NCI-H2171 (cell line): Measurements from ENCODE around the gene KCNIP3.
"Not testable (repeated sequence)": the region's sequence is repeated elsewhere in the genome, so short reads cannot be mapped to it uniquely, and the experiment has no call there.

Experiments
- DNase-seq: peaks from one replicate; lab custom pipeline; 2025; lab: John Stamatoyannopoulos, UW

Gene KCNIP3

GRCh38 chr2:95348609-95349567 is 51.7 kb downstream of the KCNIP3 start:
- no peak for DNase-seq

- no peak for DNase-seq
Observed at GRCh38 chr2:95349568-95350322, 52.6 kb downstream of the KCNIP3 start.

DNA sequence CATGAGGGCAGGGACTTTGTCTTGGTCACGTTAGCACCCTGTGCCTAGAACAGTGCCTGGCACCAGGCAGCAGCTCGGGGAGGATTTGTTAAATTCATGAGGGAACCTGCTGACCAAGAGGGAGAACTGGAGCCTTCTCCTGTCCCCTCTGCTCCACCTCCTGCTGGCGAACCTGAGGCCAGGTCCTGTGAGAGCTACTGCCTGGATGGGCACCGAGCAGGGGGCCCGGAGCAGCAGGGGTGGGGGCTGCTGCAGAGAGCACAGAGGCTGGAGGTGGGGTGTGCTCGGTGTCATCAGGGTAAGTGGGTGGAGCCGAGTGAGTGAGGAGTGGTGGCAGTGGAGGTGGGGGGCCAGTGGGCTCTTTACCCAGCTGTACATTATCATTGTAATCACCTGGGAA is 53.2 kb downstream of the KCNIP3 start:
- no peak for DNase-seq

GRCh38 chr2:95350774-95351597 is 53.8 kb downstream of the KCNIP3 start:
- no peak for DNase-seq

DNA sequence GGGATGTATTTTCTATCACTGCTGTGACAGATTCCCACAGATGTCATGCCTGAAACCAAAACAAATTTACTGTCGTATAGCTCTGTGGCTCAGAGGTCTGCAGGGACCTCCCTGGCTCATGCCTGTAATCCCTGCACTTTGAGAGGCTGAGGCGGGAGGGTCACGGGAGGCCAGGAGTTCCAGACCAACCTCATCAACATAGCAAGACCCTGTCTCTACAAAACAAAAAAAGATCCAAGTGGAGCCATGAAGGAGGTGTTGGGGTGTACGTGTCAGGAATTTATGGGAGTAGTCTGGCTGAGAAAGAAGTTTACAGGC is 54.4 kb downstream of the KCNIP3 start:
- DNase-seq = no peak

DNA sequence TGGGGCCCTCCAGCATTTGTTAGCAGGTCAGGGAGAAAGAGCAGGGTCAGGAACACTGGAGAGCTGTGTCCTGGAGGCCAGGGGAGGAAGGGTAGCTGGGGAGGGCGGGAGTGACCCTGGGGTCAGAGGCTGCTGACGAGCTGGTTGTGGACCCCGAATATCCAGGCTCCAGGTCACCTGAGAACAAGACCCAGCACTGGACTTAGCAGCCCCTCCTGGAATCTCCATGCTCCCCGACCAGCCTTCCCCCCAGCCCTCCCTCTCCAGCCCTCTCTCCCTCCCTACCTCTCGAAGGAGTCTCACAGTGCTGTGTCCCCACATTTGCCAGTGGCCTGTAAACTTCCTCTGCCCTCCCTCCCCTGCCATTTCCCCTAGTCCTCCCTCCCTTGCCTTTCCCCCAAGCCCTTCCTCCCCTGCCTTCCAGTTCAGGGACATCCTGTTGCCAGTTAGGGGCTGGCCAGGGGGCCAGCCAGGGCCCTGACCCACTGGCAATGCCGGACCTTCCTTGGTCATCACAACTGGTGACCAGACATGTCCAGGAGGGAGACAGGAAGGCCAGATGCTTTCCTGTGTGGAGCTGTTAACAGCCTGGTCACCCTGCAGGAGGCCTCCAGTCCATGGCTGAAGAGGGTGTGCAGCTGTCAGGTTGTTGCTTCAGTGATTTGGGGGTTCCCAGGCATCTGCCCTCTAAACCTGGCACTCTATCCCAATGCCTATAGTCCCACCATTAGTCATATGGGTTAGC is 55.3 kb downstream of the KCNIP3 start:
- DNase-seq = no peak

GRCh38 chr2:95353055-95353575 is 56.0 kb downstream of the KCNIP3 start:
- DNase-seq = no peak

- no peak for DNase-seq
Observed at GRCh38 chr2:95353613-95354468, 56.7 kb downstream of the KCNIP3 start.

DNA sequence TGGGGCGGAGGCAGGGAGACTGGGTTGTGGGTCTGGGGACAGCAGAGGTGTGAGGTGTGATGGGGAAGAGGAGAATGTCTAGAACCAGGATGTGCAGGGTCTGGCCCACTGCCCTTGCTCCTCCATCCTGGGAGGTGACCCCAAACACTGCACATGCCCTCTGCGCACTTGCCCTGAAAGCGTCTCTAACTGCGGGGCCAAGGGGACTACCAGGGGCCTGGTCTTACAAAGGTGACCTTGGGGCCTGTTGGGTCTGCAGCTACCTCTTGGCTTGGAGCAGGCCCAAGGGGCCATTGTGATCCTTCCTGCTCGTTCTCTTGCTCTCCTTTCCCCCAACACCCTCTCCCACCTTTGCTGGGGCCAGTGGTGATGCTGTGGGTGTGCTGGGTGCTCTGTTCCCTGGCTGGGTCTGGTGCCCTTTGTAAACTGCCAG is 57.3 kb downstream of the KCNIP3 start:
- no peak for DNase-seq

DNA sequence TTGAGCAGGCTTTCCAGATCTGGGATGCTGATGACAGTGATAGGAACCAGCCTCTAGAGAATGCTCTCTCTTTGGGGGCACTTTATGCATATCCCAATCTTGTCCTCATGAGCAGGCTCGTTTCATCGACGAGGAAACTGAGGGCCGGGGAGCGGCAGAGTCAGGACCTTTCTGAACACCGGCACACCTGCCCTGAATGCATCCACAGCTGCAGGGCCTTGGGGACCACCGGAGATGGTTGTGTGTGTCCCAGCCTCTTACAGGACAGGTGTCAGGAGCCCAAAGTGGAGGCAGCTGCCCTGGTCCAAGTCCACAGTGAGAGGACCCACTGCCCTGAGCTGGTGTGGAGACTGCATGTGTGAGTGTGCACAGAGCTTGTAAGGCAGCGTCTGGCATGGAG is 57.8 kb downstream of the KCNIP3 start:
- no peak for DNase-seq

DNA sequence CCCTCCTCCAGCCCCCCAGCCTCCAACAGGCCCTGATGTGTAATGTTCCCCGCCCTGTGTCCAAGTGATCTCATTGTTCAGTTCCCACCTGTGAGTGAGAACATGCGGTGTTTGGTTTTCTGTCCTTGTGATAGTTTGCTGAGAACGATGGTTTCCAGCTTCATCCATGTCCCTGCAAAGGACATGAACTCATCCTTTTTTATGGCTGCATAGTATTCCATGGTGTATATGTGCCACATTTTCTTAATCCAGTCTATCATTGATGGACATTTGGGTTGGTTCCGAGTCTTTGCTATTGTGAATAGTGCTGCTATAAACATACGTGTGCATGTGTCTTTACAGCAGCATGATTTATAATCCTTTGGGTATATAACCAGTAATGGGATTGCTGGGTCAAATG is 58.3 kb downstream of the KCNIP3 start:
- DNase-seq = not testable (repeated sequence)

GRCh38 chr2:95356821-95357700 is 59.9 kb downstream of the KCNIP3 start:
- no peak for DNase-seq

DNA sequence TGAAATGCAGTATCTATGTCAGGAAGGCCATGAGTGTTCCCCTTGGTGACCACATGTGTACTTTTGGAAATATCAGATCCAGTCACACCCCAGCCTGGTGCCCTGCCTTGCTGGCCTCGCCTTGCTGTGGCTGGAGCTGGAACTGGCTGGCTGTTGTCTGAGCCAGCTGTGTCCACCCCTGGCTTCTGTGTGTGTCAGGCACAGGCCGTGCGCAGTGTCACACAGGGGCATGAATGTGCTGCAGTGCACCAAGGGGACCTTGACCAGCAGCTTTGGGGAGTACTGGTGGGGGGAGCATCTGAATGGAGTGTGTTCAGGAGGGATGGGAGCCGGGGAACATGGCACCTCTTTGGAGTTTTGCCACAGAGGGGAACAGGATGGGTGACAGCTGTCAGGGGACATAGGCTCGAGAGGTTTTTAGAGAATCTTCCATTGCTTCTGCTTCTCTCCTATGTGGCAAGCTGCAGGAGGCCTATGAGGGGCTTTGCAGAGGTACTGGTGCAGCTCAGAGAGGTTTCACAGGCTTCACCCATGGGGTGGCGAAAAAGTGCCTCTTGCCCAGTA is 60.7 kb downstream of the KCNIP3 start:
- no peak for DNase-seq

DNA sequence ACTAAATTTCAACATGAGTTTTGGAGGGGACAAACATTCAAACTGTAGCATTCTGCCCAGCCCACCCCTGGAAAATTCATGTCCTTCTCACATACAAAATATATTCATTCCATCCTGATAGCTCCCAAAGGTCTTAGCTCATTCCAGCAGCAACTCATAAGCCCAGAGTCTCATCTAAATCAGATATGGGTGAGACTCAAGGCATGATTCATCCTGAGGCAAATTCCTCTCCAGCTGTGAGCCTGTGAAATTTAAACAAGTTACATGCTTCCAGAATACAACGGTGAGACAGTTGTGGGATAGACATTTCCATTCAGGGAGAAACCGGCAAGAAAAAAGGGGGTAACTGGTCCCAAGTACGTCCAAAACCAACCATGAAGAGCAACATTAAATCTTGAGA is 61.9 kb downstream of the KCNIP3 start:
- no peak for DNase-seq

DNA sequence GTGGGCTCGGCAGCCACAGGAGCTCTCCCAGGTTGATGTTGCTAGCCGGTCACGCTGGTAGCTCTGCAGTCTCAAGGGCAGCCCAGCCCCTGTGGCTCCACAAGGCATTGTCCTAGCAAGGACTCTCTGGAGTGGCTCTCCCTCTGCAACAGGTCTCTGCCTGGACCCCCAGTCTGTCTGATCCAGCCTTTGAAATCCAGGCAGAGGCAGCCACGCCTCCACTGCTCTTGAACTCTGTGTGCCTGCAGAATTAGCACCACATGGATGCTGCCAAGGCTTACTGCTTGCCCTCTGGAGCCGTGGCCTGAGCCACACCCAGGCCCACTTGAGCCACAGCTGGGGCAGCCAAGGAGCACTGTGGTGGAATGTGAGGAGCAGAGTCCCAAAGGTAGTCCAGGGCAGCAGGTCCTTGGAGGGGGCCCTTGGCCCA is 62.4 kb downstream of the KCNIP3 start:
- no peak for DNase-seq

GRCh38 chr2:95361216-95361980 is 64.3 kb downstream of the KCNIP3 start:
- no peak for DNase-seq

GRCh38 chr2:95362486-95362885 is 65.3 kb downstream of the KCNIP3 start:
- no peak for DNase-seq

- DNase-seq = no peak
Observed at GRCh38 chr2:95366514-95366913, 69.4 kb downstream of the KCNIP3 start.
